Mesenchymal stem cell (in vitro differentiated cells and primary cell): ENCODE data around the gene CELSR1.

Experiments used
- DNase-seq: peaks from one replicate; pipeline ENCODE4 v3.0.0-alpha.2; 2013
- H2AFZ ChIP-seq: one replicate; pipeline ENCODE4 v1.6.1; 2013; ENCODE audit warnings: low read depth, mild to moderate bottlenecking, control low read depth, inconsistent platforms, low read length, moderate library complexity
- H2AK5ac ChIP-seq: 2 replicates; pipeline ENCODE4 v1.6.1; 2013; ENCODE audit warnings: low read length, moderate library complexity, mild to moderate bottlenecking, inconsistent platforms; ENCODE audit not compliant: severe bottlenecking
- H2BK120ac ChIP-seq: one replicate; pipeline ENCODE4 v1.6.1; 2013; ENCODE audit warnings: low read depth, mild to moderate bottlenecking, inconsistent platforms, low read length, moderate library complexity
- H2BK12ac ChIP-seq, 2 experiments: one replicate each; pipeline ENCODE4 v1.6.1; 2013; ENCODE audit warnings: inconsistent platforms in 2 of 2, low read length in 2 of 2, mild to moderate bottlenecking in 2 of 2, moderate library complexity in 2 of 2, control low read depth in 1 of 2
- H2BK15ac ChIP-seq: one replicate; pipeline ENCODE4 v1.6.1; 2013; ENCODE audit warnings: mild to moderate bottlenecking, low read depth, inconsistent platforms; ENCODE audit not compliant: poor library complexity, severe bottlenecking
- H2BK5ac ChIP-seq: 2 replicates; pipeline ENCODE4 v1.6.1; 2013; ENCODE audit warnings: low read depth, mild to moderate bottlenecking, low read length, control low read depth, inconsistent platforms; ENCODE audit not compliant: poor library complexity, severe bottlenecking
- H3K14ac ChIP-seq, 2 experiments: one replicate each; pipeline ENCODE4 v1.6.1; 2013; ENCODE audit warnings: inconsistent platforms in 2 of 2, low read length in 2 of 2, control low read depth in 1 of 2, mild to moderate bottlenecking in 1 of 2, moderate library complexity in 1 of 2
- H3K18ac ChIP-seq, 2 experiments: one replicate each; pipeline ENCODE4 v1.6.1; 2013; ENCODE audit warnings: inconsistent platforms in 2 of 2, low read length in 2 of 2, control low read depth in 1 of 2, low read depth in 1 of 2, mild to moderate bottlenecking in 1 of 2
- H3K23ac ChIP-seq, 2 experiments: one replicate each; pipeline ENCODE4 v1.6.1; 2013; ENCODE audit warnings: inconsistent platforms in 2 of 2, low read length in 2 of 2, mild to moderate bottlenecking in 2 of 2, moderate library complexity in 2 of 2, control low read depth in 1 of 2
- H3K27ac ChIP-seq: 2 replicates; pipeline ENCODE4 v1.5.1; 2013; ENCODE audit warnings: mild to moderate bottlenecking, moderate library complexity, low read length, control low read depth, inconsistent platforms; ENCODE audit not compliant: poor library complexity, severe bottlenecking
- H3K27me3 ChIP-seq, 2 experiments: 2 replicates each; pipeline versions ENCODE4 v1.6.1 to v1.7.0; 2013; ENCODE audit warnings: low read length in 2 of 2, mild to moderate bottlenecking in 2 of 2, moderate library complexity in 2 of 2, control low read depth in 1 of 2, inconsistent platforms in 1 of 2; ENCODE audit not compliant: control insufficient read depth in 1 of 2, insufficient read depth in 1 of 2
- H3K36me3 ChIP-seq, 2 experiments: 2 replicates each; pipeline versions ENCODE4 v1.6.1 to v1.7.0; 2013; ENCODE audit warnings: low read length in 2 of 2, control low read depth in 1 of 2, inconsistent platforms in 1 of 2, low read depth in 1 of 2, mild to moderate bottlenecking in 1 of 2; ENCODE audit not compliant: insufficient read depth in 2 of 2, control insufficient read depth in 1 of 2
- H3K4ac ChIP-seq, 2 experiments: one replicate each; pipeline ENCODE4 v1.6.1; 2013; ENCODE audit warnings: inconsistent platforms in 2 of 2, low read length in 2 of 2, mild to moderate bottlenecking in 2 of 2, moderate library complexity in 2 of 2, control low read depth in 1 of 2, low read depth in 1 of 2
- H3K4me1 ChIP-seq: 2 replicates; pipeline ENCODE4 v1.6.1; 2013; ENCODE audit warnings: low read depth, low read length, control low read depth; ENCODE audit not compliant: control insufficient read depth, insufficient read depth
- H3K4me2 ChIP-seq: 2 replicates; pipeline ENCODE4 v1.6.1; 2013; ENCODE audit warnings: low read length, mild to moderate bottlenecking, inconsistent platforms; ENCODE audit not compliant: poor library complexity, severe bottlenecking
- H3K4me3 ChIP-seq, 2 experiments: 2 replicates each; pipeline versions ENCODE4 v1.5.1 to v1.7.0; 2013; ENCODE audit warnings: low read length in 2 of 2, mild to moderate bottlenecking in 2 of 2, control low read depth in 1 of 2, low read depth in 1 of 2; ENCODE audit not compliant: insufficient read depth in 1 of 2
- H3K79me1 ChIP-seq: replicated peaks from 2 replicates; pipeline ENCODE4 v1.6.1; 2013; ENCODE audit warnings: mild to moderate bottlenecking, control low read depth, low read length, inconsistent platforms; ENCODE audit not compliant: poor library complexity, severe bottlenecking
- H3K9ac ChIP-seq: 2 replicates; pipeline ENCODE4 v1.7.0; 2013; ENCODE audit warnings: mild to moderate bottlenecking, low read length, moderate library complexity
- H3K9me3 ChIP-seq: 2 replicates; pipeline ENCODE4 v1.7.0; 2013; ENCODE audit warnings: mild to moderate bottlenecking, low read length; ENCODE audit not compliant: control insufficient read depth
- H4K8ac ChIP-seq: one replicate; pipeline ENCODE4 v1.6.1; 2013; ENCODE audit warnings: inconsistent platforms, mild to moderate bottlenecking, low read length, moderate library complexity
- H4K91ac ChIP-seq: one replicate; pipeline ENCODE4 v1.6.1; 2013; ENCODE audit warnings: mild to moderate bottlenecking, low read length, inconsistent platforms
- WGBS: methylation state at CpG from one replicate; pipeline ENCODE4 v1.1.7; 2013; ENCODE audit warnings: mixed read lengths; 5-methylcytosine and 5-hydroxymethylcytosine counted together

CELSR1 gene

GRCh38 chr22:46557736-46558480, 20.5 kb upstream of the CELSR1 start:
- Histone ChIP-seq H4K8ac (no peak overlapping the region), H3K9ac (no peak overlapping the region), H2BK120ac (no peak overlapping the region), H3K27ac (no peak overlapping the region), H2BK12ac (no peak overlapping the region), H3K18ac (no peak overlapping the region), H3K14ac (no peak overlapping the region), H2AFZ (no peak overlapping the region), H2AK5ac (no peak overlapping the region), H4K91ac (no peak overlapping the region), H3K79me1 (no peaks in the 10 kb centered on the region), H3K36me3 (no peaks in the 10 kb centered on the region), H3K4me2 (no peak overlapping the region), H3K4me3 (no peak overlapping the region), H3K4ac (no peak overlapping the region), H2BK15ac (no peak overlapping the region), H3K9me3 (peaks cover 11% of the 10 kb centered on the region), H2BK5ac (no peak overlapping the region), H3K27me3 (no peaks in the 10 kb centered on the region), H3K23ac (no peak overlapping the region), H3K4me1 (peaks cover 6% of the 10 kb centered on the region)
- DNase-seq = no peak
- 77% methylated on average over 8 of the region's 8 CpGs for WGBS

DNA sequence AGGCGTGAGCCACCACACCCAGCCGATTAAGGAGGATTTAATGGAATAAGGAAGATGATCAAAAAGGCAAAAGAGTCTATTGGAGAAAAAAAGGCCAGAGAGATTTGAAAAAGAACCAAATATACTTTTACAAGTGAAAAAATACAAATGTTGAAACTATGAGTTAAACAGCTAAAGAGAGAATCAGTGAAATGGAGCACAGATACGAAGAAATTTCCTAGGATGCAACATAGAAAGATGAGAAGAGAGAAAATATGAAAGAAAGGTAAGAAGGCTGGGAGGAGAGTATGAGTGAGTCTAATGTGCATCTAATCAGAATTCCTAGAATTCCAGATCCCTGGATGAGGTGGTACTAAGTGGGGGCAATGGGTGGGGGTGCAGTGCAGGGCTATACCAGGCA, 19.4 kb upstream of the CELSR1 start:
- no peak overlapping the region for H2BK12ac ChIP-seq
- H2BK15ac ChIP-seq = no peak overlapping the region
- H3K4me2 ChIP-seq = no peak overlapping the region
- no peak overlapping the region for H2AK5ac ChIP-seq
- no peak overlapping the region for H3K4ac ChIP-seq
- H3K14ac ChIP-seq = no peak overlapping the region
- H2BK5ac ChIP-seq = no peak overlapping the region
- DNase-seq = no peak
- no peak overlapping the region for H3K18ac ChIP-seq
- H3K23ac ChIP-seq = no peak overlapping the region
- H2BK120ac ChIP-seq = no peak overlapping the region
- no peak overlapping the region for H4K91ac ChIP-seq
- no peaks in the 10 kb centered on the region for H3K36me3 ChIP-seq
- H3K27ac ChIP-seq = no peak overlapping the region
- H3K79me1 ChIP-seq = no peaks in the 10 kb centered on the region
- H2AFZ ChIP-seq = no peak overlapping the region
- no peak overlapping the region for H3K4me3 ChIP-seq
- no peak overlapping the region for H3K9ac ChIP-seq
- H3K9me3 ChIP-seq = peaks cover 21% of the 10 kb centered on the region
- peaks cover 6% of the 10 kb centered on the region for H3K4me1 ChIP-seq
- no peaks in the 10 kb centered on the region for H3K27me3 ChIP-seq
- no peak overlapping the region for H4K8ac ChIP-seq
- 87% methylated on average over 1 of the region's 3 CpGs for WGBS

- H2BK15ac ChIP-seq = no peak overlapping the region
- no peak overlapping the region for H3K14ac ChIP-seq
- no peak overlapping the region for H3K27ac ChIP-seq
- H3K4ac ChIP-seq = no peak overlapping the region
- H3K79me1 ChIP-seq = no peaks in the 10 kb centered on the region
- H3K18ac ChIP-seq = no peak overlapping the region
- no peak overlapping the region for H3K4me2 ChIP-seq
- H3K27me3 ChIP-seq = no peaks in the 10 kb centered on the region
- no peaks in the 10 kb centered on the region for H3K36me3 ChIP-seq
- no peak overlapping the region for H2BK120ac ChIP-seq
- H3K9ac ChIP-seq = no peak overlapping the region
- H4K8ac ChIP-seq = no peak overlapping the region
- H2AK5ac ChIP-seq = no peak overlapping the region
- no peak overlapping the region for H2AFZ ChIP-seq
- peaks cover 21% of the 10 kb centered on the region for H3K9me3 ChIP-seq
- no peak overlapping the region for H3K4me3 ChIP-seq
- H3K23ac ChIP-seq = no peak overlapping the region
- H2BK5ac ChIP-seq = no peak overlapping the region
- DNase-seq = no peak
- WGBS = 94% methylated on average over 4 of the region's 4 CpGs
- peaks cover 16% of the 10 kb centered on the region for H3K4me1 ChIP-seq
- H4K91ac ChIP-seq = no peak overlapping the region
- no peak overlapping the region for H2BK12ac ChIP-seq
These were observed 15.8 kb upstream of the CELSR1 start for GRCh38 chr22:46553189-46553588.

- Histone ChIP-seq H3K23ac (no peak overlapping the region), H3K27me3 (no peaks in the 10 kb centered on the region), H2BK15ac (no peak overlapping the region), H3K27ac (no peak overlapping the region), H3K14ac (no peak overlapping the region), H2BK12ac (no peak overlapping the region), H2BK5ac (no peak overlapping the region), H2BK120ac (no peak overlapping the region), H2AK5ac (no peak overlapping the region), H3K18ac (no peak overlapping the region), H3K9me3 (peaks cover 17% of the 10 kb centered on the region), H3K4me2 (no peak overlapping the region), H4K8ac (no peak overlapping the region), H3K4me1 (peaks cover 25% of the 10 kb centered on the region), H3K9ac (no peak overlapping the region), H3K4me3 (no peak overlapping the region), H4K91ac (no peak overlapping the region), H2AFZ (no peak overlapping the region), H3K79me1 (no peaks in the 10 kb centered on the region), H3K36me3 (no peaks in the 10 kb centered on the region), H3K4ac (no peak overlapping the region)
- DNase-seq = no peak
- 88% methylated on average over 12 of the region's 12 CpGs for whole genome bisulfite sequencing
These were observed 14.6 kb upstream of the CELSR1 start for GRCh38 chr22:46551996-46552395.
